HG03045 (cell line): ENCODE results near the gene SETDB1.

ENCODE experiments used
- ATAC-seq: cut with Tn5 transposase; IDR thresholded peaks from one replicate; pipeline ENCODE4 v1.9.1; 2021; ENCODE audit warnings: mild to moderate bottlenecking, moderate library complexity; ENCODE audit not compliant: unreplicated experiment

The SETDB1 gene

GRCh38 chr1:151001602-151002001, 75.4 kb downstream of the SETDB1 start:
- no peak for ATAC-seq

- no peak for ATAC-seq
These were observed 75.9 kb downstream of the SETDB1 start for GRCh38 chr1:151002051-151002450.

- no peak for ATAC-seq
These were observed 76.4 kb downstream of the SETDB1 start for GRCh38 chr1:151002611-151003010.

GRCh38 chr1:151003180-151003579, 77.0 kb downstream of the SETDB1 start:
- ATAC-seq: no peak

GRCh38 chr1:151005729-151006319, 79.7 kb downstream of the SETDB1 start:
- ATAC-seq: no peak

GRCh38 chr1:151006327-151007052, 80.3 kb downstream of the SETDB1 start, which contains the start of gene MINDY1:
Gene MINDY1, minus strand, starts transcription at chr1:151006902. Its CDS starts 4,285 bp downstream, at chr1:151002617.
- ATAC-seq: peak; percentile 46

- ATAC-seq: no peak
These were observed 81.7 kb downstream of the SETDB1 start for GRCh38 chr1:151007853-151008243.

GRCh38 chr1:151008244-151009205, 82.4 kb downstream of the SETDB1 start, which contains the start of gene PRUNE1:
Gene PRUNE1, plus strand, starts transcription at chr1:151008449. Its CDS starts 184 bp downstream, at chr1:151008633.
- peak; percentile 78 for ATAC-seq

- no peak for ATAC-seq
These were observed 83.0 kb downstream of the SETDB1 start for GRCh38 chr1:151009206-151009587.

- no peak for ATAC-seq
These were observed 83.6 kb downstream of the SETDB1 start for GRCh38 chr1:151009674-151010345.

GRCh38 chr1:151010346-151010726, 84.2 kb downstream of the SETDB1 start:
- no peak for ATAC-seq

- no peak for ATAC-seq
These were observed 85.1 kb downstream of the SETDB1 start for GRCh38 chr1:151011154-151011850.

- ATAC-seq: no peak
These were observed 86.7 kb downstream of the SETDB1 start for GRCh38 chr1:151012684-151013471.

GRCh38 chr1:151013518-151013917, 87.4 kb downstream of the SETDB1 start:
- no peak for ATAC-seq
